HCT116 (cell line): ENCODE measurements around the gene LRIF1. TPM values are rescaled to one million over a fixed set of nuclear protein-coding genes. Genes with fewer than 3 reads are reported as not detected.

Experiments
- ATAC-seq: fragments of 200-7000 bp; cut with Tn5 transposase; 2 replicates; pipeline ENCODE4 v1.9.1; 2020; ENCODE audit warnings: mild to moderate bottlenecking, moderate library complexity
- BruUV-seq: library from RNA; stranded (reverse); fragments of 400-500 nt; replicated peaks from 2 replicates; lab custom pipeline; 2021; lab: Mats Ljungman, UMichigan
- CTCF ChIA-PET: fragments of 300-600 bp; sonication (Branson Sonifier 250); formaldehyde crosslinking; loops from one replicate; lab custom pipeline; 2021; ENCODE audit warnings: antibody characterized with exemption; lab: Charles Lee
- POLR2A ChIA-PET: fragments of 300-600, 350-600 bp; sonication (Branson Sonifier 250); formaldehyde crosslinking; loops from one replicate; lab custom pipeline; 2021; ENCODE audit warnings: antibody characterized with exemption; lab: Charles Lee
- RAD21 ChIA-PET, 2 experiments: fragments of 300-600 bp; sonication (Branson Sonifier 250); formaldehyde crosslinking; loops; one replicate each; lab custom pipeline; 2023; ENCODE audit warnings: low total read pairs in 2 of 2; ENCODE audit not compliant: uncharacterized antibody in 2 of 2, unreplicated experiment in 2 of 2, low non-redundant PET in 1 of 2; lab: Charles Lee
- DNase-seq: peaks from one replicate; pipeline ENCODE4 v3.0.0-alpha.2; 2010; ENCODE audit warnings: low read depth, low spot score
- H2AFZ ChIP-seq: fragments of 200-600 bp; shearing (Covaris generic), sonication (generic); 2 replicates; pipeline ENCODE4 v1.6.1; 2017; ENCODE audit warnings: low read depth, mixed run types, mixed read lengths, antibody characterized with exemption, low read length; ENCODE audit not compliant: poor library complexity, severe bottlenecking
- H3K27ac ChIP-seq: 2 replicates; pipeline ENCODE4 v1.5.1; 2012; ENCODE audit warnings: low read depth, low read length
- H3K27me3 ChIP-seq: fragments of 200-600 bp; sonication (generic); 2 replicates; pipeline ENCODE4 v1.6.1; 2016; ENCODE audit warnings: mixed run types, low read length, mixed read lengths; ENCODE audit not compliant: insufficient read depth
- H3K36me3 ChIP-seq, 2 experiments: fragments of 200-500 bp in 1 of 2; fragments of 200-600 bp in 1 of 2; sonication (Bioruptor generic) in 1 of 2; sonication (generic) in 1 of 2; 2 replicates each; pipeline versions ENCODE4 v1.5.1 to v1.6.1; 2014 to 2016; ENCODE audit warnings: low read length in 2 of 2, inconsistent platforms in 1 of 2, mixed read lengths in 1 of 2, mixed run types in 1 of 2; ENCODE audit not compliant: insufficient read depth in 2 of 2, control insufficient read depth in 1 of 2
- H3K4me1 ChIP-seq, 2 experiments: fragments of 200-600 bp in 1 of 2; sonication (generic) in 1 of 2; 2 replicates each; pipeline versions ENCODE4 v1.5.1 to v1.6.1; 2012 to 2017; ENCODE audit warnings: low read length in 2 of 2, inconsistent platforms in 1 of 2, mild to moderate bottlenecking in 1 of 2, mixed read lengths in 1 of 2, mixed run types in 1 of 2, moderate library complexity in 1 of 2; ENCODE audit not compliant: insufficient read depth in 2 of 2, control insufficient read depth in 1 of 2
- H3K4me2 ChIP-seq: fragments of 200-600 bp; sonication (generic); 2 replicates; pipeline ENCODE4 v1.6.1; 2017; ENCODE audit warnings: mixed run types, low read length, mixed read lengths
- H3K4me3 ChIP-seq, 2 experiments: fragments of 200-600 bp in 1 of 2; sonication (generic) in 1 of 2; replicated peaks in 1 of 2; 2 replicates each; pipeline ENCODE4 v1.5.1; 2011 to 2016; ENCODE audit warnings: low read length in 2 of 2, control low read depth in 1 of 2, low read depth in 1 of 2, mild to moderate bottlenecking in 1 of 2, mixed read lengths in 1 of 2, mixed run types in 1 of 2
- H3K79me2 ChIP-seq: fragments of 200-600 bp; sonication (generic); 2 replicates; pipeline ENCODE4 v1.6.1; 2017; ENCODE audit warnings: mild to moderate bottlenecking, mixed run types, low read length, moderate library complexity, mixed read lengths; ENCODE audit not compliant: insufficient read depth
- H3K9ac ChIP-seq: fragments of 200-600 bp; sonication (generic); 2 replicates; pipeline ENCODE4 v1.6.1; 2016; ENCODE audit warnings: low read length, mixed read lengths
- H3K9me2 ChIP-seq: fragments of 200-600 bp; sonication (generic), shearing (Covaris generic); 2 replicates; pipeline ENCODE4 v1.6.1; 2017; ENCODE audit warnings: mixed run types, mild to moderate bottlenecking, moderate library complexity; ENCODE audit not compliant: insufficient read depth
- H3K9me3 ChIP-seq, 2 experiments: fragments of 200-500 bp in 1 of 2; fragments of 200-600 bp in 1 of 2; sonication (Bioruptor generic) in 1 of 2; sonication (generic) in 1 of 2; 2 replicates each; pipeline ENCODE4 v1.6.1; 2014 to 2017; ENCODE audit warnings: low read length in 2 of 2, mixed read lengths in 2 of 2, inconsistent platforms in 1 of 2, low read depth in 1 of 2, mild to moderate bottlenecking in 1 of 2, mixed run types in 1 of 2, moderate library complexity in 1 of 2; ENCODE audit not compliant: control insufficient read depth in 1 of 2, insufficient read depth in 1 of 2
- H4K20me1 ChIP-seq: fragments of 200-600 bp; sonication (generic), shearing (Covaris generic); 2 replicates; pipeline ENCODE4 v1.6.1; 2017; ENCODE audit warnings: mixed run types, mild to moderate bottlenecking, moderate library complexity; ENCODE audit not compliant: insufficient read depth
- CBX3 ChIP-seq: IDR thresholded peaks from 2 replicates; pipeline ENCODE4 v1.6.1; 2012; ENCODE audit warnings: low read depth
- ELF1 ChIP-seq: IDR thresholded peaks from 2 replicates; pipeline ENCODE4 v1.6.1; 2012; ENCODE audit warnings: low read depth, borderline replicate concordance
- EZH2 ChIP-seq: fragments of 200-600 bp; sonication (generic); IDR thresholded peaks from 2 replicates; pipeline ENCODE4 v1.6.1; 2017; ENCODE audit warnings: antibody characterized with exemption, mixed run types
- EZH2phosphoT487 ChIP-seq: fragments of 200-600 bp; IDR thresholded peaks from 2 replicates; pipeline ENCODE4 v1.6.1; 2018; ENCODE audit warnings: antibody characterized with exemption, borderline replicate concordance
- FOSL1 ChIP-seq: IDR thresholded peaks from 2 replicates; pipeline ENCODE4 v1.6.1; 2012; ENCODE audit warnings: low read depth
- JUND ChIP-seq: IDR thresholded peaks from 2 replicates; pipeline ENCODE4 v1.6.1; 2012
- POLR2A ChIP-seq: IDR thresholded peaks from 2 replicates; pipeline ENCODE4 v1.7.0; 2011; ENCODE audit warnings: borderline replicate concordance; ENCODE audit not compliant: insufficient read depth, insufficient read length; ENCODE audit errors: extremely low read depth
- POLR2AphosphoS5 ChIP-seq: IDR thresholded peaks from 2 replicates; pipeline ENCODE4 v1.6.1; 2011; ENCODE audit warnings: mild to moderate bottlenecking, low read depth, low read length, moderate library complexity
- RAD21 ChIP-seq: IDR thresholded peaks from 2 replicates; pipeline ENCODE4 v1.6.1; 2012; ENCODE audit warnings: low read depth, mild to moderate bottlenecking
- SIN3A ChIP-seq: IDR thresholded peaks from 2 replicates; pipeline ENCODE4 v1.6.1; 2012; ENCODE audit warnings: low read depth
- SP1 ChIP-seq: IDR thresholded peaks from 2 replicates; pipeline ENCODE4 v1.6.1; 2012; ENCODE audit warnings: low read depth
- SRF ChIP-seq: IDR thresholded peaks from 2 replicates; pipeline ENCODE4 v1.6.1; 2012; ENCODE audit warnings: low read depth
- TCF7L2 ChIP-seq: IDR thresholded peaks from 2 replicates; pipeline ENCODE4 v1.7.0; 2011; ENCODE audit warnings: borderline replicate concordance, inconsistent platforms; ENCODE audit not compliant: insufficient read depth, insufficient read length; ENCODE audit errors: extremely low read depth
- ZFX ChIP-seq: fragments of 450-650 bp; IDR thresholded peaks from 2 replicates; pipeline ENCODE4 v1.6.1; 2017
- intact Hi-C: fragments of 100-400 bp; cut with micrococcal nuclease; formaldehyde crosslinking; loops from 2 replicates; pipeline ENCODE4 v1.10.0; 2022
- total RNA-seq: library from RNA; stranded (reverse); gene quantifications from one replicate; pipeline ENCODE4 v1.2.1, GENCODE V29; 2021; ENCODE audit not compliant: unreplicated experiment
- TF ChIP-seq, protein P1 (sequence below): IDR thresholded peaks from 2 replicates; pipeline ENCODE4 v1.6.1; 2012; ENCODE audit warnings: low read depth
- TF ChIP-seq, protein P2 (sequence below): IDR thresholded peaks from 2 replicates; pipeline ENCODE4 v1.6.1; 2012
- TF ChIP-seq, protein P3 (sequence below), 3 experiments: fragments of 200-600 bp in 1 of 3; sonication (generic) in 1 of 3; IDR thresholded peaks in 2 of 3; conservative IDR thresholded peaks in 1 of 3; 2 replicates each; pipeline ENCODE4 v1.5.1; 2012 to 2017; ENCODE audit warnings: low read depth in 2 of 3, low read length in 2 of 3, antibody characterized with exemption in 1 of 3, borderline replicate concordance in 1 of 3, control low read depth in 1 of 3, mild to moderate bottlenecking in 1 of 3, mixed read lengths in 1 of 3, mixed run types in 1 of 3, moderate library complexity in 1 of 3; ENCODE audit not compliant: insufficient read depth in 1 of 3
- TF ChIP-seq, protein P4 (sequence below): IDR thresholded peaks from 2 replicates; pipeline ENCODE4 v1.6.1; 2012

The LRIF1 gene
- total RNA-seq, 1 experiment from 2014 or later = 21.8 TPM

DNA sequence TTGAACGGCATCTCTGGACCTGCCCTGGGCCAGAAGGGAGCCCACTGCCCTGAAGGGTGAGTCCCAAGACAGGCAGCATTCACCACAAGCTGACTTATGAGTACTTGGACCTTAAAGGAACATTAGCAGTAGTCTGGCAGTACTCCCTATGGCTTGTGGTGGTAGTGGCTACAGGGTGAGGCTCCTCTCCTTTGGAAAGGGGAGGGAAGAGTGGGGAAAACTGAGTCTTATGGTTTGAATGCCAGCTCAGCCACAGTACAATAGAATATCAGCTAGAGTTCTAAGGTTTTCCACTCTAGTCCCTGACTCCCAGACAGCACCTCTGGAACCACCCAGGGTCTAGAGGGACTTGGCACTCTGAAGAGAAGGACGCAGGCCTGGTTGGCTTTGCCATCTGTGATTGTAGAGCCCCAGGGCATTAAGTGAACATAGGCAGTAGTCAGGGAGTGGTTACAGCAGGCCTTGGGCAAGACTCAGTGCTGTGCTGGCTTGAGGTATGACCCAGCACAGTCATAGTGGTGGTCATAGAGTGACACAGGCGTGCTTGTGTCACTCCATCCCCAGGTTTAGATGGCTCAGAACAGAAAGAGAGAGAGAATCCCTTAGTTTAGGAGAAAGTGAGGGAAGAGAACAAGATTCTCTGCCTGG lies 59.7 kb downstream of the LRIF1 start:
- Histone ChIP-seq H3K9me2 (no peaks in the 10 kb centered on the region), H3K9me3 (no peaks in the 10 kb centered on the region), H3K9ac (no peak overlapping the region), H3K27ac (no peak overlapping the region), H3K4me2 (no peak overlapping the region), H3K27me3 (peaks cover 6% of the 10 kb centered on the region; the same call in 1 of the 2 replicates), H3K79me2 (no peaks in the 10 kb centered on the region), H3K4me3 (no peak overlapping the region), H4K20me1 (no peaks in the 10 kb centered on the region), H3K4me1 (no peaks in the 10 kb centered on the region), H3K36me3 (no peaks in the 10 kb centered on the region), H2AFZ (no peak overlapping the region)
- POLR2A ChIA-PET = no interaction called here
- DNase-seq = no peak
- CTCF ChIA-PET = no interaction called here
- BruUV-seq = no TSS peak
- RAD21 ChIA-PET = no interaction called here
- intact Hi-C loops = no loop called here
- TF ChIP-seq SIN3A = no peak
- TF ChIP-seq POLR2A = no peak
- no peak for TF ChIP-seq ZFX
- no peak for TF ChIP-seq SRF
- TF ChIP-seq EZH2phosphoT487 = no peak
- TF ChIP-seq RAD21 = no peak
- TF ChIP-seq CBX3 = no peak
- TF ChIP-seq, protein P1, sequence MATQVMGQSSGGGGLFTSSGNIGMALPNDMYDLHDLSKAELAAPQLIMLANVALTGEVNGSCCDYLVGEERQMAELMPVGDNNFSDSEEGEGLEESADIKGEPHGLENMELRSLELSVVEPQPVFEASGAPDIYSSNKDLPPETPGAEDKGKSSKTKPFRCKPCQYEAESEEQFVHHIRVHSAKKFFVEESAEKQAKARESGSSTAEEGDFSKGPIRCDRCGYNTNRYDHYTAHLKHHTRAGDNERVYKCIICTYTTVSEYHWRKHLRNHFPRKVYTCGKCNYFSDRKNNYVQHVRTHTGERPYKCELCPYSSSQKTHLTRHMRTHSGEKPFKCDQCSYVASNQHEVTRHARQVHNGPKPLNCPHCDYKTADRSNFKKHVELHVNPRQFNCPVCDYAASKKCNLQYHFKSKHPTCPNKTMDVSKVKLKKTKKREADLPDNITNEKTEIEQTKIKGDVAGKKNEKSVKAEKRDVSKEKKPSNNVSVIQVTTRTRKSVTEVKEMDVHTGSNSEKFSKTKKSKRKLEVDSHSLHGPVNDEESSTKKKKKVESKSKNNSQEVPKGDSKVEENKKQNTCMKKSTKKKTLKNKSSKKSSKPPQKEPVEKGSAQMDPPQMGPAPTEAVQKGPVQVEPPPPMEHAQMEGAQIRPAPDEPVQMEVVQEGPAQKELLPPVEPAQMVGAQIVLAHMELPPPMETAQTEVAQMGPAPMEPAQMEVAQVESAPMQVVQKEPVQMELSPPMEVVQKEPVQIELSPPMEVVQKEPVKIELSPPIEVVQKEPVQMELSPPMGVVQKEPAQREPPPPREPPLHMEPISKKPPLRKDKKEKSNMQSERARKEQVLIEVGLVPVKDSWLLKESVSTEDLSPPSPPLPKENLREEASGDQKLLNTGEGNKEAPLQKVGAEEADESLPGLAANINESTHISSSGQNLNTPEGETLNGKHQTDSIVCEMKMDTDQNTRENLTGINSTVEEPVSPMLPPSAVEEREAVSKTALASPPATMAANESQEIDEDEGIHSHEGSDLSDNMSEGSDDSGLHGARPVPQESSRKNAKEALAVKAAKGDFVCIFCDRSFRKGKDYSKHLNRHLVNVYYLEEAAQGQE = no peak
- TF ChIP-seq, protein P2, sequence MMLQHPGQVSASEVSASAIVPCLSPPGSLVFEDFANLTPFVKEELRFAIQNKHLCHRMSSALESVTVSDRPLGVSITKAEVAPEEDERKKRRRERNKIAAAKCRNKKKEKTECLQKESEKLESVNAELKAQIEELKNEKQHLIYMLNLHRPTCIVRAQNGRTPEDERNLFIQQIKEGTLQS = no peak
- no peak for TF ChIP-seq POLR2AphosphoS5
- no peak for TF ChIP-seq JUND
- TF ChIP-seq EZH2 = no peak
- TF ChIP-seq ELF1 = no peak
- TF ChIP-seq, protein P3, sequence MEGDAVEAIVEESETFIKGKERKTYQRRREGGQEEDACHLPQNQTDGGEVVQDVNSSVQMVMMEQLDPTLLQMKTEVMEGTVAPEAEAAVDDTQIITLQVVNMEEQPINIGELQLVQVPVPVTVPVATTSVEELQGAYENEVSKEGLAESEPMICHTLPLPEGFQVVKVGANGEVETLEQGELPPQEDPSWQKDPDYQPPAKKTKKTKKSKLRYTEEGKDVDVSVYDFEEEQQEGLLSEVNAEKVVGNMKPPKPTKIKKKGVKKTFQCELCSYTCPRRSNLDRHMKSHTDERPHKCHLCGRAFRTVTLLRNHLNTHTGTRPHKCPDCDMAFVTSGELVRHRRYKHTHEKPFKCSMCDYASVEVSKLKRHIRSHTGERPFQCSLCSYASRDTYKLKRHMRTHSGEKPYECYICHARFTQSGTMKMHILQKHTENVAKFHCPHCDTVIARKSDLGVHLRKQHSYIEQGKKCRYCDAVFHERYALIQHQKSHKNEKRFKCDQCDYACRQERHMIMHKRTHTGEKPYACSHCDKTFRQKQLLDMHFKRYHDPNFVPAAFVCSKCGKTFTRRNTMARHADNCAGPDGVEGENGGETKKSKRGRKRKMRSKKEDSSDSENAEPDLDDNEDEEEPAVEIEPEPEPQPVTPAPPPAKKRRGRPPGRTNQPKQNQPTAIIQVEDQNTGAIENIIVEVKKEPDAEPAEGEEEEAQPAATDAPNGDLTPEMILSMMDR (IDR thresholded peaks at IDR 0.05 in 2 of 3, conservative IDR thresholded peaks at IDR 0.05 in 1 of 3; ENCODE audit: borderline replicate concordance in 1 of 3, insufficient read depth in 1 of 3, low read depth in 2 of 3, low read length in 2 of 3) = no peak
- TF ChIP-seq, protein P4, sequence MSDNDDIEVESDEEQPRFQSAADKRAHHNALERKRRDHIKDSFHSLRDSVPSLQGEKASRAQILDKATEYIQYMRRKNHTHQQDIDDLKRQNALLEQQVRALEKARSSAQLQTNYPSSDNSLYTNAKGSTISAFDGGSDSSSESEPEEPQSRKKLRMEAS = no peak
- no peak for TF ChIP-seq TCF7L2
- no peak for TF ChIP-seq FOSL1
- no peak for TF ChIP-seq SP1
- TF ChIP-seq, all 23 proteins: peak for 0
- no peak for ATAC-seq
